ENCODE results near the gene SNX8.
A peak's percentile ranks its signal among the peaks of the same experiment; 100 is the strongest.
"Not testable (repeated sequence)": the region's sequence is repeated elsewhere in the genome, so short reads cannot be mapped to it uniquely, and the experiment has no call there.

Gene SNX8, protein sequence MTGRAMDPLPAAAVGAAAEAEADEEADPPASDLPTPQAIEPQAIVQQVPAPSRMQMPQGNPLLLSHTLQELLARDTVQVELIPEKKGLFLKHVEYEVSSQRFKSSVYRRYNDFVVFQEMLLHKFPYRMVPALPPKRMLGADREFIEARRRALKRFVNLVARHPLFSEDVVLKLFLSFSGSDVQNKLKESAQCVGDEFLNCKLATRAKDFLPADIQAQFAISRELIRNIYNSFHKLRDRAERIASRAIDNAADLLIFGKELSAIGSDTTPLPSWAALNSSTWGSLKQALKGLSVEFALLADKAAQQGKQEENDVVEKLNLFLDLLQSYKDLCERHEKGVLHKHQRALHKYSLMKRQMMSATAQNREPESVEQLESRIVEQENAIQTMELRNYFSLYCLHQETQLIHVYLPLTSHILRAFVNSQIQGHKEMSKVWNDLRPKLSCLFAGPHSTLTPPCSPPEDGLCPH

DNA sequence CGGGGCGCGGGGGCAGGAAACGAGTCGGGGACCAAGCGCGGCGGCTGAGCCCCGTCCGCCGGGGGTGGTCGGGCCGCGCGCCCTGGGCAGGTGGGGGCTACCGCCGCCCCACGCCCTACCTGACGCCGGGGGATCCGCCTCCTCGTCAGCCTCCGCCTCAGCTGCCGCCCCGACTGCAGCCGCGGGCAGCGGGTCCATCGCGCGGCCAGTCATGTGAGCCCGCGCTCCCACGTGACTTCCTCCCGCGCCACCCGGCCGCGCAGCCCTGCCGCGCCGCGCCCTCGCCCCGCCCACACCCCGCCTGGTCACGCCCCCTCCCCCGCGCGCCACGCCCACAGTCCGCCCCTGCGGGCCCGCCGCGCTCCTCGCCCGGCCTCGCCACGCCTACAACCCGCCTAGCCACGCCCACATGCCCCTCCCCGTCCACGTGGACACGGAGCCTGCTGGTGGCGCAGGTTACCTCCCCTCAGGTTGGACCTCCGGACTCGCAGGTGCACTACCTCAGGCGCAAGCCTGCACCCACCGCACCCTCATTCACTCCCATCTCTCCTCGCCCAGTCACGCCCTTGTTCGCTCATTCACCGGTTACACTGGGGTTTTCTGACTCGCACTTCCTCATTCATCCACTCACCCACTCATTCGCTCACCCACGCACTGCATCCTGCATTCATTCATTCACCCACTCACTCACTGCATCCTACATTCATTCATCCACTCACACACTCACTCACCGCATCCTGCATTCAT, at the start of gene SNX8:
Gene SNX8, minus strand, starts transcription at position 233 of the 747 bp plus-strand sequence. Its CDS starts 20 bp downstream, at position 213.
- peak; percentile 92 for DNase-seq

DNA sequence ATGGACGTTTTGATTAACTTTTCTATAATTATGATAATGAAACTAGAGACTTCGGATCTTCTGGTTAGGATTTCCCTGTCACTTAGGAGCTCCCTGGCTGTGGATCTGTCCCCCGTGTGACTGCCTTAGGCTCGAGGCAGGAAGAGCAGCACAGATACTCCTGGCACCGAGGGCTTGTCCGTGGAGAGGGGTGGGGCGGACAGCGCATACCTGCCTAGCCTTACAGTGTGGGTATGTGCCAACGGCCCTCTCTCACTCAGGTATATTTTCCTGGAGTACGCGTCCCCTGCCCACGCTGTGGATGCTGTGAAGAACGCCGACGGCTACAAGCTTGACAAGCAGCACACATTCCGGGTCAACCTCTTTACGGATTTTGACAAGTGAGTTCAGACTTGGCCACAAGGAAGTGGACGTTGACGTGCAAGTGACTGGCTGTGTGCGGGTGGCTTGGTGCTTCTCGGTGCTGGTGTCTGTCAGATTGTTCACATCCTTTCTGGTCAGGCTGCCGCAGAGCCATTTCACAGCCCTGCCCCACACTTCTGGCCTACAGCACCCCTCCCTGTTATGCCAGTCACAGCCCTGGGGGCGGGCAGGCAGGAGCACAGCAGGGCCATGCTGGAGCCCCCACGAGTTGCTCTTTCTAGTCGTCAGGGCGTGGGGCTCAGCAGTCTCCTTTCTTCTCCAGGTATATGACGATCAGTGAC, 48.3 kb upstream of the SNX8 start:
- no peak for DNase-seq

DNA sequence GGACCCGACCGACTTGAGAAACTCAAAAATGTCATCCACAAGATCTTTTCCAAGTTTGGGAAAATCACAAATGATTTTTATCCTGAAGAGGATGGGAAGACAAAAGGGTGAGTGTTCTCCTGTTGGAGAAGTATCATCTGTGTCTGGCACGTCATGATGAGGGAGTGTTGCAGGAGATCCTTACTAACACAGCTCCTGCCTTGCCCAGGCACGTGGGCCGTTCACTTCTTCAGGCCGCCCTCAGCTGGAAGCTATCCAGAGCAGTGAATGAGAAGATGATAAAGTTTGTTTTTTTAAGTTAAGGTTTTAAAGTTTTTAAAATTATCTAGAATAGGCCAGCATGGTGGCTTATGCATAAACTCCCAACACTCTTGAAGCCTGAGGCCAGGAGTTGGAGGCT, 46.6 kb upstream of the SNX8 start:
- DNase-seq, result no peak

DNA sequence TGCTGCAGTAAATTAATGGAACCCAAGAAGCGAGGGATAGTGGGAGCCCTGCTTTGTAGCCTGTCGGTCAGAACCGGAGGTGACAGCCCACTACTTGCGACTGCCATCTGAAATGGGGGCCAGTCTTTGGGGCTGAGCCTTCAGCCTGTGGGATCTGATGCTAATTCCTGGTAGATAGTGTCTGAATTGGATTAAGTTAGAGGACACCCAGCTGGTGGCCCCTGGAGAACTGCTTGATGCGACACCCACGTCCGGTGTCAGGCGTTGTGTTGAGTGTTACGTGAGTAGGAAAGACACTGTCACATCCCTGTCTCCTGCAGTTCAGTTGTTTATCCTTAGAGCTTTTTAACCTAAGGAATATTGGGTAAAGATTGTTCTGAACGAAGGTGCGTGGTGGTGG, 45.4 kb upstream of the SNX8 start:
- no peak for DNase-seq

DNA sequence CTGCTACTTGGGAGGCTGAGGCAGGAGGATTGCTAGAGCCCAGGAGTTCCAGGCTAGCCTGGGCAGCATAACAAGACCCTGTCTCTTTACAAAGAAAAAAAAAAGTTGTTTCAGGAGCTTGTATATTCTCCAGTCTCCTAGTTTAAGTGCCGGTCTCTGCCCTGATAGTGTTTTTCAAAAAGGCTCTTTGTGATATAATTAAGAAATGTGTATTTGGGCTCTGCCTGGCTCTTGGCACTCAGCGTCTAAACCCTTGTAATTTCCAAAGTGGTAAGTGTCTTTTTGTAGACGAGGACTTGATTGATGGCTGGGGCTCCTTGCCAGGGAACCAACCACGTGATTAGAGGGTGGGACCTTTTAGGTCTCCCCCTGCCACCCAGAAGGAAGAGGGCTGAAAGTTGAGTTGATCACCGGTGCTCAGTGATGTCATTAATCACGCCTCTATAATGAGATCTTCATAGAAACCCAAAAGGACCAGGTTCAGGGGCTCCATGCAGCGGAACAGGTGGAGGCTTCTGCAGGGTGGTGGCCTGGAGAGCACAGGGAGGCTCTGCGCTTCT, 44.8 kb upstream of the SNX8 start:
- DNase-seq, result no peak

DNA sequence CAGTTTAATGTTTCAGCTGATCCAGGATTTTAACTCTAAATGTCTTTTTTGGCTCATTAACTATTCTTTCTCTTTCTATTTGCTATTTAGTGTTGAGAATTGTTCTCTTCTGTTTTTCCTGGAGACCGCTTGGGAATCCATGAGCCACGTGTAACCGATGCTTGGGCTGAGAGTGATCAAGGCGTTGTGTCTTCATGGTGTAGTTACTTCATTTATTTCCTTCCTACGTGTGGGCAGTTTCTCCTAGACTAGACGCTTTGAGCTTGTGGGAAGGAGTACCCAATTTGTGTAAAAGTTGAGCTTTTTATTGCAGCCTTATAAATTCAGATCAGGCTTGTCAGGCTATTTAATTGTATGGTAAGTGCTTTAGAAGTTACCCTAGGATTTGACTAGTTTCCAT, 43.3 kb upstream of the SNX8 start:
- DNase-seq, result no peak

DNA sequence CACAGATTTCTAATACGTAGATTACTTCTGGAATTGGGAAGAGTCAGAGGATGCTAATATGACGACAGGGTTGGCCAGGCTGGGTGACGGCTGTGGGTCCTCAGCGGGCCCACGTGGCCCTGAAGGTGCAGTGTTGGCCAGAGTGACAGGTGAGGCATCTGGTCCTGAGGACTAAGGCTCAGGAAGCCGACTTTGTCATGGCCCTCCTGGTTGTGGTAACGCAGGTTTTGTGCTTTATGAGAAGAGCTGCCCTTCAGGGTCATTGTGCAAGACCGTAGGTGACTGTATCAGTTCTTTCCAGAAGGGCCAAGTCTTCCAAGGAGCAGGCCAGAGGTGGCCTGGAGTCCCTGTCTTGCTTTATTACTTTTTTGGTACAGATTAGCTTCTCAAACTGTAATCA, 42.9 kb upstream of the SNX8 start:
- no peak for DNase-seq

DNA sequence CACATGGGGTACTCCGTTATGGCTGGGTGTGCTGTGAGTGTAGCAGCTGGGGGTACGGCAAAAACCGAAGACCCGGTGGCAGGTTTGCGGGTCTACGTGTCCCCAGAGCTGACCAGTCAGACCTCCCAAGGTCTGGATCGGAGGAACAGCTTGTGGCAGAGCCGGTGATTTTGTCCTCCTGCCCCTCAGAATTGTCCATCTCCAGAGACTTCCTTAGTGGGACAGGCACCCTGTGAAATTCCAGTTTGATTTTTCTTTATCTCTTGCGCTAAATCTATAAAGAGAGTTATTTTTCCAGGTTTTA, 41.4 kb upstream of the SNX8 start:
- DNase-seq, result no peak

DNA sequence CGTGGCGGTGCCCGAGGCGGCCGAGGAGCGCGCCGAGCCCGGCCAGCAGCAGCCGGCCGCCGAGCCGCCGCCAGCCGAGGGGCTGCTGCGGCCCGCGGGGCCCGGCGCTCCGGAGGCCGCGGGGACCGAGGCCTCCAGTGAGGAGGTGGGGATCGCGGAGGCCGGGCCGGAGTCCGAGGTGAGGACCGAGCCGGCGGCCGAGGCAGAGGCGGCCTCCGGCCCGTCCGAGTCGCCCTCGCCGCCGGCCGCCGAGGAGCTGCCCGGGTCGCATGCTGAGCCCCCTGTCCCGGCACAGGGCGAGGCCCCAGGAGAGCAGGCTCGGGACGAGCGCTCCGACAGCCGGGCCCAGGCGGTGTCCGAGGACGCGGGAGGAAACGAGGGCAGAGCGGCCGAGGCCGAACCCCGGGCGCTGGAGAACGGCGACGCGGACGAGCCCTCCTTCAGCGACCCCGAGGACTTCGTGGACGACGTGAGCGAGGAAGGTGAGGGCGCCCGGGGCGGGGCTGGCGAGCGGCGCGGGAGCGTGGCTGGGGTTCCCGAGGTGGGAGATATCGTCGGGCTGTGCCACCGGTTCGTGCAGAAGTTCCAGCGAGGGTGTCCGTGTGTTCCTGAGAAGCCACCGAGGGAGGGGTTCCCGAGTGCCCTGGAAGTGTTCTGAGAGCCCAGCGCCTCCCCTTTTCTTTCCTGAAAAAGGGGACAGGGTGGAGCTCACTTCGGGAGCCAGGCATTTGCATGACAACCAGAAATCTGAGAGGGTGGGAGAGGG, 40.9 kb upstream of the SNX8 start:
- DNase-seq, result no peak

DNA sequence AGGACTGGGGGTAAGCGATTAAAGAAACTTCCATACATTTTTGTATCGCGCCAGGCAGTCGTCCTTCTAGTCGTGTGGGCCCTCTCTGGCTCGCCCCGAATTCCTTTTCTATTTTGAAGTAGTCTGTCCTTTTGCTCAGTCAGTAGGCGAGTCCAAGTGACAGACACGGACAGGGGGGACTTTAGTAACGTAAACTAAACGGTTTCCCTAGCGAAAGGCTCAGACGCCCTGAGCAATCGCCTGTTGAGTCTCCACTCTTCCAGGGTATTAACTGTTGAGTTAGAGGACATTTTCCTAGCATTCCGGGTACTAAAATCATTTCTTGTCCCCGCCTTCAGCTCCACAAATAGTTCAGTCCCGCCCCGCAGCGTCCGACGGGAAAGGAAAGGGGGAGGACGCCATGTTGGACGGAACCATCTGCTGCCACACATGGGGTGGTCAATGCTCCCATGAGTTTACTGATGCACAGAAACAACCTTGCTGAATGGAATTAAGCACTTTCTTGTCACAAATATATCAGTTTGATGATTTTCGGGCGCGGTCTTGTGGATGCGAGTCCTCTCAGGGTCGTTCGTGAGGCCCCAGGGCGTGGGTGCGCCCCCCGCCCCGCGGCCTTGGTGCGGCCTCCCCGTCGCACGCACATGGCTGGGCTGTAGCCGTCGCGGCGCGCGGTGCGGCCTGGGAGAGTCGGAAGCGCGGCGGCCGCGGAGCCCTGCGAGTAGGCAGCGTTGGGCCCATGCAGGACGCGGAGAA, 40.1 kb upstream of the SNX8 start, which contains the start of gene EIF3B:
Gene EIF3B, plus strand, starts transcription at position 642 of the 753 bp plus-strand sequence. Its CDS starts 95 bp downstream, at position 737.
- DNase-seq, result peak; percentile 99

DNA sequence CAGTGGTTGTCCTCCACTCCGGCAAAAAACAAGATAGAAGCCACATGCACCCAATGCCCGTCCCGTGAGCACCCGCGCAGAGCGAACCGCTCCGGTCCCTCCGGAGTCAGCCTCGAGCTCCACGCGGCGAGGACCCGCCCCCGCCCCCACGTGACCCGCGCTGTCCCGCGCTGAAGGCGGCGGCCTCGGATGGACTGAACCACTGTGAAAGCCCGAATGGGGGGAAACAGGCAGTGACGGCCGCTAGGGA, 39.6 kb upstream of the SNX8 start:
- no peak for DNase-seq

DNA sequence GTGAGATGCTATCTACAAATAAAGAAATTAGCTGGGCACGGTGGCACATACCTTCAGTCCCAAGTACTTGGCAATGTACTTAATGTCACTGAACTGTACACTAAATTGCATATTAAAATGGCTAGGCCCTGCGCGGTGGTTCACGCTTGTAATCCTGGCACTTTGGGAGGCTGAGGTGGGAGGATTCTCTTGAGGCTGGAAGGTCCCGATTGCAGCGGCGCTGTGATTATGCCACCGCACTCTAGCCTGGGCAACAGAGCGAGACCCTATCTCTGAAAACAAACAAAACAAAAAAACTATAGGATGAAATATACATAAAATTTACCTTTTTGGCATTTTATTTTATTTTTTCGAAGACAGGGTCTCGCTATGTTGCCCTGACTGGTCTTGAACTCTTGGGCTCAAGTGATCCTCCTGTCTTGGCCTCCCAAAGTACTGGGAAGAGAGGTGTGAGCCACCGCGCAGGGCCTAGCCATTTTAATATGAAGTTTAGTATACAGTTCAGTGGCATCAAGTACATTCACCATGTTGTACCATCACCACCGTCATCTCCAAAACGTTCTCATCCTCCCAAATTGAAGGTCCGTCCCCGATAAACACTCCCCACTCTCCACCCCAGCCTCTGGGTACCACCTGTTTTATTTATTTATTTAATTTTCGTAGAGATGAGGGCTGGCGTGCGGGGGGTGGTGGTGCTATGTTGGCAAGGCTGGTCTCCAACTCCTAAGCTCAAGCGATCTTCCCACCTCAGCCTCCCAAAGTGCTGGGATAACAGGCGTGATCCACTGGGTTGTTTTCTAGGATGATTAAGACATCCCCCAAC, 39.1 kb upstream of the SNX8 start:
- DNase-seq, result no peak

DNA sequence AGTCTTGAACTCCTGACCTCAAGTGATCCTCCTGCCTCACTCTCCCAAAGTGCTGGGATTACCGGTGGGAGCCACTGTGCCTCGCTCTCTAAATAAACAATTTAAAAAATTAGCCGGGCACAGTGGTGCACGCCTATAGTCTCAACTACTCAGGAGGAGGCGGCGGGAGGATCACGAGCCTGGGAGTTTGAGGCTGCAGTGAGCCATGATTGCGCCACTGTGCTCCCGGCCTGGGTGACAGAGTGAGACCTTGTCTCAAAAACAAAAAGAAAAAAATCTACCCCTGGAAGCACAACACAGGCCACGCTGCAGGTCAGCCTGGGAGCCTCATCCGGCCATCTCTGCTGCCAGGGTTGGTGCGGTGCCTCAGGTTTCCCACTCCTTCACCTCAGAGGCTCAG, 36.6 kb upstream of the SNX8 start:
- DNase-seq, result no peak

DNA sequence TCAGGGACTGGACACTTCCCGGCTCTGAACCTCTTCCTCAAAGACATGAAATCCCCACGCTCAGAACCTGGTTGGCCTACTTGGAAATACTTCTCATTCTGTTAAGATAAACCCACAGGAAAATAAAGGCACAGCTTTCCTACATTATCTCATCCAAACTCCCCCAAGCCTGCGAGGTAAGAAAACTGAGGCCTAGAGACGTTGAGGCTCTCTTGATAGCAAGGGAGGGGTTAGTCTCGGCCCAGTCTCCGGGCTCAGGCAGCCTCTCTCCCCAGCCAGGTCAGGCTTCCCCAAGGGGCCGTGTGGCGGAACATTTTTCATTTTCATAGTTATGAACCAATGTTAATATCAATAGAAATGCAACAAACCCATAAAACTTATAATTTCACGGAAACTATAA, 35.8 kb upstream of the SNX8 start:
- no peak for DNase-seq

DNA sequence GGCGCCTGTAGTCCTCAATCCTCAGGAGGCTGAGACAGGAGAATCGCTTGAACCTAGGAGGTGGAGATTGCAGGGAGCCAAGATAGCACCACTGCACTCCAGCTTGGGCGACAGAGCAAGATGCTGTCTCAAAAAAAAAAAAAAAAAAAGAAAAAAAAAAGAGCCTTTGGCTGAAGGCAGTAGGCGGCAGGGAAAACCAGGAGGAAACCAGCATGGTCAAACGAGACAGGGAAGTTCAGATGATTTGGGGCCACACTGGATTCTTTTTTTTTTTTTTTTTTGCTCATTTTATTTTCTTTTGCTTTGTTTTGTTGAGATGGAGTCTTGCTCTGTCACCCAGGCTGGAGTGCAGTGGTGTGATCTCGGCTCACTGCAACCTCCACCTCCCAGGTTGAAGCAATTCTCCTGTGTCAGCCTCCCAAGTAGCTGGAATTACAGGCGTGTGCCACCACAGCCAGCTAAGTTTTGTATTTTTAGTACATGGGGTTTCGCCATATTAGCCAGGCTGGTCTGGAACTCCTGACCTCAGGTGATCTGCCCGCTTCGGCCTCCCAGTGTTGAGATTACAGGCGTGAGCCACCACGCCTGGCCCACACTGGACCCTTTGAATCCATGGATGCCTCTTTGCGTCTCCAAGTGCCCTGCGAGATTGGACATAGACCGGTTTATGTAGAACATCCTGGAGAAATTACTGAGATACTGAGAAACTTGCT, 33.3 kb upstream of the SNX8 start:
- DNase-seq, result not testable (repeated sequence)

DNA sequence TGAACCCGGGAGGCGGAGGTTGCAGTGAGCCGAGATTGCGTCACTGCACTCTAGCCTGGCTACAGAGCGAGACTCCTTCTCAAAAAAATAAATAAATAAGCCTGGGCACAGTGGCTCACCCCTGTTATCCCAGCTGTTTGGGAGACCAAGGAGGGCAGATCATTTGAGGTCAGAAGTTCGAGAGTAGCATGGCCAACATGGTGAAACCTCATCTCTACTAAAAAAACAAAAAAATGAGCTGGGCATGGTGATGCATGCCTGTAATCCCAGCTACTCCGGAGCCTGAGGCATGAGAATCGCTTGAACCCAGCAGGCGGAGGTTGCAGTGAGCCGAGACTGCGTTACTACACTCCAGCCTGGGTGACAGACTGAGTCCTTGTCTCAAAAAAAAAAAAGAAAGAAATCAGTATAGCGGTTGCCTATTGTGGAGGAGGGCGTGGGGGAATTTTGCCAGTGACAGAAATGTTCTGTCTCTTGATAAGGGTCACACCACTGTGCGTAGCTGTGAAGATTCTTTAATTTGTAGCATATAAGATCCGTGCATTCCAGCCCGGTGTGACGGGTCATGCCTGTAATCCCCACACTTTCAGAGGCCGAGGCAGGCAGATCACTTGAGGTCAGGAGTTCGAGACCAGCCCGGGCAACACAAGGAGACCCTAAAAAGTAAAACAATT, 22.5 kb upstream of the SNX8 start:
- DNase-seq, result no peak

DNA sequence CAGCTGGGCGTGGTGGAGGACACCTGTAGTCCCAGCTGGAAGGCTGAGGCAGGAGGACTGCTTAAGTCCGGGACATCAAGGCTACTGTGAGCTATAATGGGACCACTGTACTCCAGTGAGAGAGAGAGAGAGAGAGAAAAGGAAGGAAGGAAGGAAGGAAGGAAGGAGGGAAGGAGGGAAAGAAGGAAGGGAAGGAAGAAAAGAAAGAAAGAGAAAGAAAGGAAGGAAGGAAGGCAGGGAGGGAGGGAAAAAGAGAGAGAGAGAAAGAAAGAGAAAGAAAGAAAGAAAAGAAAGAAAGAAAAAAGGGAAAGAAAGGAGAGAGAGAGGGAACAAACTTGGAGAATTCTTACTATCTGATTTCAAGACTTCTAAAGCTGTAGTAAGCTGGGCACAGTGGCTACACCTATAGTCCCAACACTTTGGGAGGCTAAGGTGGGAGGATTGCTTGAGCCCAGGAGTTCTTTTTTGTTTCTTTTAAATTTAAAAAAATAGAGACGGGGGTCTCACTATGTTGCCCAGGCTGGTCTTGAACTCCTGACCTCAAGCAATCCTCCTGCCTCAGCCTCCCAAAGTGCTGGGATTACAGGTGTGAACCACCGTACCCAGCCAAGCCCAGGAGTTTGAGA, 18.5 kb upstream of the SNX8 start:
- DNase-seq, result not testable (repeated sequence)

DNA sequence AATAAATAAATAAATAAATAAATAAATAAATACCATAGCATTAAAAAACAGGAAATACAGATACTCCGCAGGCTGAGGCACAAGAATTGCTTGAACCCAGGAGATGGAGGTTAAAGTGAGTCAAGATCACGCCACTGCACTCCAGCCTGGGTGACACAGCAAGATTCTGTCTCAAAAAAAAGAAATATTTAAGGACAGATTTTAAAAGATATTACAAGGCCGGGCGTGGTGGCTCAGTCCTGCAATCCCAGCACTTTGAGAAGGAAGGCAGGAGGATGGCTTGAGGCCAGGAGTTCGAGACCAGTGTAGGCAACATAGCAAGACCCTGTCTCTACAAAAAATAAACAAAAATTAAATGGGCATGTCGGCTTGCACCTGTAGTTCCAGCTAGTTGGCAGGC, 17.5 kb upstream of the SNX8 start:
- DNase-seq, result no peak

DNA sequence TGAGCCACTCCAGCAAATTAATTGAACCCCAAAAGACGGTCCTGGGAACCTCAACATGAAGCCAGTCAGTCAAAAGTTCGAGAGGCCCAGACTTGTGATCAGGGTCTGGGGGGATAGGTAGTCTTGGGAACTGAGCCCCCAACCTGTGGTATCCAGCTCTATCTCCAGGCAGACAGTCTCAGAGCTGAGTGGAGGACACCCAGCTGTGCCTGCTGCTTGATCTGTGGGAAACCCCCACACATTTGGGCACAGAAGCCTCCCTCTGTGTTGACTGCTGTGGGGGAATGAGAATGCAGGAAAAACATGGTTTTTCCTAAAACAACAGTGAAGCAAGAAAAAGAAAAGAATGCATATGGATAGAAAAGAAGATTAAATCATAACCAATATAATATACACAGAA, 16.3 kb upstream of the SNX8 start:
- DNase-seq, result no peak
